Vagina (tissue), 2 donors: ENCODE measurements around the gene VIPR1.

Source experiments
- POLR2A ChIP-seq, 2 donors: fragments of 450-650 bp; IDR thresholded peaks; one replicate each; pipeline ENCODE4 v1.6.1; 2017; ENCODE audit warnings: antibody characterized with exemption in 2 of 2, mild to moderate bottlenecking in 2 of 2, moderate library complexity in 2 of 2
- TF ChIP-seq, protein P1 (sequence below), 3 experiments: fragments of 450-650 bp in 2 of 3; fragments of 200-600 bp in 1 of 3; sonication (generic) in 1 of 3; IDR thresholded peaks; one replicate each; pipeline ENCODE4 v1.5.1; 2017 to 2019; ENCODE audit warnings: antibody characterized with exemption in 3 of 3, mild to moderate bottlenecking in 2 of 3, moderate library complexity in 2 of 3

DNA sequence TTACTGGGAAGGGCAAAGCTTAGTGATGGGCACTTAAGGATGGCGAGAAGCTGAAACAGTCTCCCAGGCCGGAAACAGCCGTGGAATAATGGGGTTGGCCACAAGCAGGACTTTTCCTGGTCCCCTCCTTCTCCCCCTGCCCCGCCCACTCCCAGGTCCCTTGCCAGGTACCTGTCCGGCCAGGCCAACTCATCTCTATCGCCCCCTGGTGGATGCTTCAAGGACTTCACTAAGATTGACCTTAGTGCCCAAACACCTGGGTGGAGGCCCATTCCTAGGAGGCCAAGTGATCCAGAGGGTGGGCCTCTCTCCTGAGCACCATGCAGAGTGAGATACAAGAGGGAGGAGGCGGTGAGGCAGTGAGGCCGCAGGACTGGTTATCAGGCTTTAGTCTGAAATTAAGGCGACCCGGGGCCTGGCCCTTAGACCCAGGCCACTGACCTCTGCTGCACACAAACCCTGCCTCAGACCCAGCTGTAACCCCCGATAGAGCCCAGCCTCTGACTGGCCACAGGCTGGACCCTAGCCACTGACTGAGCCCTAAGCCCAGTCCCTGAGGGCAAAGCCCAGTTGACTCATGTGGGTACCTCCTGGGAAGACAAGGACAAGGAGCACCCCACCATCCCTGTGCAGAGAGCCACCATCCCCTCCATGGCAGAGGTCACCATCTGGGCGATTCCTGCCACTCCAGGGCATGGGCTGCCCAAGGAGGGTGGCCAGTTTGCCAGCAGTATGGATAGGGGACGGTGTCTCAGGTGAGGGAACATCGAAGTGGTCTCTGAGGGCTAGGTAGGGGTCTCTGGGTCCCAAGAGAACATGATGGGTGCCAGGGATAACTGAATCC lies 37.6 kb downstream of the VIPR1 start:
- no peak for TF ChIP-seq POLR2A (IDR thresholded peaks at IDR 0.05)
- TF ChIP-seq, protein P1, sequence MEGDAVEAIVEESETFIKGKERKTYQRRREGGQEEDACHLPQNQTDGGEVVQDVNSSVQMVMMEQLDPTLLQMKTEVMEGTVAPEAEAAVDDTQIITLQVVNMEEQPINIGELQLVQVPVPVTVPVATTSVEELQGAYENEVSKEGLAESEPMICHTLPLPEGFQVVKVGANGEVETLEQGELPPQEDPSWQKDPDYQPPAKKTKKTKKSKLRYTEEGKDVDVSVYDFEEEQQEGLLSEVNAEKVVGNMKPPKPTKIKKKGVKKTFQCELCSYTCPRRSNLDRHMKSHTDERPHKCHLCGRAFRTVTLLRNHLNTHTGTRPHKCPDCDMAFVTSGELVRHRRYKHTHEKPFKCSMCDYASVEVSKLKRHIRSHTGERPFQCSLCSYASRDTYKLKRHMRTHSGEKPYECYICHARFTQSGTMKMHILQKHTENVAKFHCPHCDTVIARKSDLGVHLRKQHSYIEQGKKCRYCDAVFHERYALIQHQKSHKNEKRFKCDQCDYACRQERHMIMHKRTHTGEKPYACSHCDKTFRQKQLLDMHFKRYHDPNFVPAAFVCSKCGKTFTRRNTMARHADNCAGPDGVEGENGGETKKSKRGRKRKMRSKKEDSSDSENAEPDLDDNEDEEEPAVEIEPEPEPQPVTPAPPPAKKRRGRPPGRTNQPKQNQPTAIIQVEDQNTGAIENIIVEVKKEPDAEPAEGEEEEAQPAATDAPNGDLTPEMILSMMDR (IDR thresholded peaks at IDR 0.05) = peak; percentile 46 to 52 (median 46)
